ENCODE results near the gene KNDC1. TPM values are rescaled to one million over a fixed set of nuclear protein-coding genes. Genes with fewer than 3 reads are reported as not detected.

The KNDC1 gene
- total and polyA plus RNA-seq, 2 donors (not counting 3 experiments of a cell fraction or from before 2014, with no cell fraction given) = not detected

- no peaks in the 10 kb centered on the region for H3K9me3 ChIP-seq (replicated peaks; ENCODE audit: control insufficient read depth, insufficient read depth, low read length)
- no peak overlapping the region for H3K4me2 ChIP-seq (ENCODE audit: insufficient read depth, low read length)
- intact Hi-C loops (cut with micrococcal nuclease) = no loop called here
- TF ChIP-seq POLR2AphosphoS5 (IDR thresholded peaks at IDR 0.05; ENCODE audit: insufficient read depth, low read depth, low read length) (no peak), FOS (IDR thresholded peaks at IDR 0.05; ENCODE audit: borderline replicate concordance, insufficient read depth, low read length) (no peak), MYC (IDR thresholded peaks at IDR 0.05; ENCODE audit: low read depth, low read length) (no peak), EZH2 (IDR thresholded peaks at IDR 0.05; ENCODE audit: borderline replicate concordance, low read depth, low read length, severe bottlenecking) (no peak)
- no peak overlapping the region for H3K27ac ChIP-seq (ENCODE audit: insufficient read depth, low read depth, low read length)
- CTCF ChIA-PET = no interaction called here
- no TSS peak for BruUV-seq (replicated peaks)
- H3K9me1 ChIP-seq (replicated peaks; ENCODE audit: control insufficient read depth, extremely low read depth, insufficient read depth, low read length) = no peaks in the 10 kb centered on the region
- H3K36me3 ChIP-seq (ENCODE audit: control insufficient read depth in 2 of 2, extremely low read depth in 1 of 2, insufficient read depth in 2 of 2, low read length in 2 of 2) = no peaks in the 10 kb centered on the region
- no peak overlapping the region for H2AFZ ChIP-seq (ENCODE audit: low read depth, low read length)
- H3K4me1 ChIP-seq (ENCODE audit: control insufficient read depth, extremely low read depth, insufficient read depth, low read length) = no peaks in the 10 kb centered on the region
- H4K20me1 ChIP-seq (replicated peaks; ENCODE audit: control insufficient read depth, extremely low read depth, insufficient read depth, low read length) = no peaks in the 10 kb centered on the region
- no peak for DNase-seq (ENCODE audit: low read depth, low spot score)
- H3K9ac ChIP-seq (replicated peaks; ENCODE audit: extremely low read depth, insufficient read depth, low read length) = no peak overlapping the region
- dilution Hi-C loops (cut with MboI; ENCODE audit: extremely low pct_ligation_motif_present, low sequenced_read_pairs) = no loop called here
- H3K4me3 ChIP-seq (replicated peaks in 1 of 3; ENCODE audit: insufficient read depth in 1 of 3, low read depth in 1 of 3, low read length in 3 of 3) = no peak overlapping the region
- H3K79me2 ChIP-seq (ENCODE audit: control insufficient read depth, insufficient read depth, low read length) = no peaks in the 10 kb centered on the region
- no peaks in the 10 kb centered on the region for H3K27me3 ChIP-seq (ENCODE audit: control insufficient read depth in 2 of 2, insufficient read depth in 2 of 2, low read length in 2 of 2)
- no peak for FAIRE-seq
- POLR2A ChIA-PET = no interaction called here
Observed at GRCh38 chr10:133209117-133209516, 49.1 kb downstream of the KNDC1 start.

GRCh38 chr10:133209641-133210040 is 49.6 kb downstream of the KNDC1 start:
- no peak overlapping the region for H3K4me3 ChIP-seq (replicated peaks in 1 of 3; ENCODE audit: insufficient read depth in 1 of 3, low read depth in 1 of 3, low read length in 3 of 3)
- H4K20me1 ChIP-seq (replicated peaks; ENCODE audit: control insufficient read depth, extremely low read depth, insufficient read depth, low read length) = no peaks in the 10 kb centered on the region
- ChIA-PET POLR2A (no interaction called here), CTCF (no interaction called here)
- no peak overlapping the region for H3K4me2 ChIP-seq (ENCODE audit: insufficient read depth, low read length)
- no peaks in the 10 kb centered on the region for H3K9me3 ChIP-seq (replicated peaks; ENCODE audit: control insufficient read depth, insufficient read depth, low read length)
- no peaks in the 10 kb centered on the region for H3K4me1 ChIP-seq (ENCODE audit: control insufficient read depth, extremely low read depth, insufficient read depth, low read length)
- no peak overlapping the region for H3K9ac ChIP-seq (replicated peaks; ENCODE audit: extremely low read depth, insufficient read depth, low read length)
- H3K27ac ChIP-seq (ENCODE audit: insufficient read depth, low read depth, low read length) = no peak overlapping the region
- H2AFZ ChIP-seq (ENCODE audit: low read depth, low read length) = no peak overlapping the region
- H3K9me1 ChIP-seq (replicated peaks; ENCODE audit: control insufficient read depth, extremely low read depth, insufficient read depth, low read length) = no peaks in the 10 kb centered on the region
- FAIRE-seq (no peak), DNase-seq (ENCODE audit: low read depth, low spot score) (no peak)
- intact Hi-C loops (cut with micrococcal nuclease) = no loop called here
- TF ChIP-seq JUN (IDR thresholded peaks at IDR 0.05; ENCODE audit: borderline replicate concordance, insufficient read depth, insufficient read length, low read depth) = no peak
- TF ChIP-seq FOS (IDR thresholded peaks at IDR 0.05; ENCODE audit: borderline replicate concordance, insufficient read depth, low read length) = no peak
- TF ChIP-seq MAX (IDR thresholded peaks at IDR 0.05; ENCODE audit: insufficient read depth, insufficient read length) = no peak
- no peak for TF ChIP-seq GATA2 (IDR thresholded peaks at IDR 0.05; ENCODE audit: insufficient read depth, insufficient read length, low read depth, low read length)
- no peak for TF ChIP-seq EZH2 (IDR thresholded peaks at IDR 0.05; ENCODE audit: borderline replicate concordance, low read depth, low read length, severe bottlenecking)
- TF ChIP-seq POLR2AphosphoS5 (IDR thresholded peaks at IDR 0.05; ENCODE audit: insufficient read depth, low read depth, low read length) = no peak
- no peak for TF ChIP-seq CTCF (IDR thresholded peaks at IDR 0.05; ENCODE audit: extremely low read depth in 1 of 2, insufficient read depth in 1 of 2, low read depth in 1 of 2, low read length in 2 of 2)
- TF ChIP-seq POLR2A (IDR thresholded peaks at IDR 0.05; ENCODE audit: low read depth, low read length) = no peak
- TF ChIP-seq MYC (IDR thresholded peaks at IDR 0.05; ENCODE audit: low read depth, low read length) = no peak
- no TSS peak for BruUV-seq (replicated peaks)
- no peaks in the 10 kb centered on the region for H3K36me3 ChIP-seq (ENCODE audit: control insufficient read depth in 2 of 2, extremely low read depth in 1 of 2, insufficient read depth in 2 of 2, low read length in 2 of 2)
- no peaks in the 10 kb centered on the region for H3K79me2 ChIP-seq (ENCODE audit: control insufficient read depth, insufficient read depth, low read length)
- H3K27me3 ChIP-seq (ENCODE audit: control insufficient read depth in 2 of 2, insufficient read depth in 2 of 2, low read length in 2 of 2) = no peaks in the 10 kb centered on the region
- dilution Hi-C loops (cut with MboI; ENCODE audit: extremely low pct_ligation_motif_present, low sequenced_read_pairs) = no loop called here
